Esophagus squamous epithelium (tissue), 4 donors: ENCODE measurements around the gene NR2F2.
A peak's percentile ranks its signal among the peaks of the same experiment; 100 is the strongest.

Experiments used
- CTCF ChIP-seq, 6 experiments: fragments of 450-650 bp in 4 of 6; fragments of 200-600 bp in 2 of 6; sonication (generic) in 2 of 6; IDR thresholded peaks; one replicate each; pipeline ENCODE4 v1.5.1; 2016 to 2019; ENCODE audit warnings: antibody characterized with exemption in 6 of 6, mild to moderate bottlenecking in 4 of 6, moderate library complexity in 4 of 6
- POLR2A ChIP-seq, 4 donors: fragments of 450-650 bp; IDR thresholded peaks; one replicate each; pipeline ENCODE4 v1.6.1; 2017; ENCODE audit warnings: antibody characterized with exemption in 4 of 4, mild to moderate bottlenecking in 4 of 4, moderate library complexity in 3 of 4

- TF ChIP-seq CTCF (IDR thresholded peaks at IDR 0.05) (peak in 5 of 6 experiments; percentile 28 to 44 (median 35)), POLR2A (IDR thresholded peaks at IDR 0.05) (peak in 1 of 4 donors; percentile 14)
Measured at GRCh38 chr15:96353930-96354730, 23.6 kb downstream of the NR2F2 start.
